Thoracic aorta (tissue), 2 donors: Measurements from ENCODE around the gene WDR1. TPM values are rescaled to one million over a fixed set of nuclear protein-coding genes. Genes with fewer than 3 reads are reported as not detected.

ENCODE experiments used
- ATAC-seq: fragments of 150-250 bp; one replicate; pipeline ENCODE4 v1.8.0; 2017; ENCODE audit warnings: low read depth; ENCODE audit not compliant: insufficient number of reproducible peaks, low FRiP score
- DNase-seq: peaks from one replicate; pipeline ENCODE4 v3.0.0-alpha.2; 2020; ENCODE audit warnings: low spot score
- H3K27ac ChIP-seq, 2 donors: fragments of 200-600 bp; sonication (generic); 1 replicate in 1 of 2; 2 replicates in 1 of 2; pipeline ENCODE4 v1.5.1; 2016; ENCODE audit warnings: mild to moderate bottlenecking in 2 of 2, moderate library complexity in 2 of 2
- H3K27me3 ChIP-seq: fragments of 200-600 bp; sonication (generic); replicated peaks from 2 replicates; pipeline ENCODE4 v1.6.0; 2016; ENCODE audit warnings: mild to moderate bottlenecking; ENCODE audit not compliant: insufficient read depth
- H3K36me3 ChIP-seq: fragments of 200-600 bp; sonication (generic); one replicate; pipeline ENCODE4 v1.5.1; 2016
- H3K4me1 ChIP-seq, 2 donors: fragments of 200-600 bp; sonication (generic); 1 replicate in 1 of 2; 2 replicates in 1 of 2; pipeline versions ENCODE4 v1.5.1 to v1.6.0; 2016; ENCODE audit warnings: low read depth in 2 of 2, mild to moderate bottlenecking in 1 of 2; ENCODE audit not compliant: control insufficient read depth in 1 of 2
- H3K4me3 ChIP-seq: fragments of 200-600 bp; sonication (generic); 2 replicates; pipeline ENCODE4 v1.5.1; 2016; ENCODE audit warnings: mild to moderate bottlenecking
- H3K9me3 ChIP-seq: fragments of 200-600 bp; sonication (generic); 2 replicates; pipeline ENCODE4 v1.5.1; 2016
- CTCF ChIP-seq: fragments of 200-600 bp; sonication (generic); IDR thresholded peaks from one replicate; pipeline ENCODE4 v1.5.1; 2019; ENCODE audit warnings: antibody characterized with exemption
- total RNA-seq, 2 donors: library from RNA; depleted of rRNA; stranded (reverse); fragments of >200 nt; gene quantifications; one replicate each; pipeline versions ENCODE4 v1.1.0 to v1.2.3, GENCODE V29; 2016

WDR1 gene
- total RNA-seq, 2 donors from 2014 or later = 263 to 408 TPM

DNA sequence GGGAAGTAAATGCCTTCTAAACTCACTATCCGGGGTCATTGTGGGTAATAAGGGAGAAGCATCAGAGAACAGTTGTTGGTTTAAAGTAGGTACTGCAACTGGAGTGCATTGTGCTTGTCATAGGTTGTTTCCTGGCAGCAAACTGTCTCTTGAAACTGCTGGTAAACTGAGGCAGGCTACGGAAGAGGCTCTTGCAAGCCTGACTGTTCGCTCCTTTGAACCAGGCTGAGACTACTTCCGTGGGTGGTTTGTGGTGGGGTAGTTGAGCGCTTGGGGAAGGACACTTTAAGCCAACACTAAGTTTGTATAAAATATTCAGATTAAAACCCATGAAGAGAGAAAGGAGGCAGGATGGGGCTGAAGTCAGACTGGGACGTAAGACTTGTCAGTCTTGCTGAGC is 45.2 kb upstream of the WDR1 start:
- no peak for TF ChIP-seq CTCF
- no peaks in the 10 kb centered on the region for H3K36me3 ChIP-seq
- H3K27me3 ChIP-seq = no peaks in the 10 kb centered on the region
- DNase-seq (no peak), ATAC-seq (no peak)
- no peak overlapping the region for H3K27ac ChIP-seq
- no peaks in the 10 kb centered on the region for H3K4me1 ChIP-seq
- H3K9me3 ChIP-seq = no peaks in the 10 kb centered on the region
- H3K4me3 ChIP-seq = no peak overlapping the region

GRCh38 chr4:10161146-10161545 is 44.5 kb upstream of the WDR1 start:
- ATAC-seq (no peak), DNase-seq (no peak)
- Histone ChIP-seq H3K27me3 (no peaks in the 10 kb centered on the region), H3K36me3 (no peaks in the 10 kb centered on the region), H3K9me3 (no peaks in the 10 kb centered on the region), H3K4me1 (no peaks in the 10 kb centered on the region), H3K4me3 (no peak overlapping the region), H3K27ac (no peak overlapping the region)
- no peak for TF ChIP-seq CTCF

DNA sequence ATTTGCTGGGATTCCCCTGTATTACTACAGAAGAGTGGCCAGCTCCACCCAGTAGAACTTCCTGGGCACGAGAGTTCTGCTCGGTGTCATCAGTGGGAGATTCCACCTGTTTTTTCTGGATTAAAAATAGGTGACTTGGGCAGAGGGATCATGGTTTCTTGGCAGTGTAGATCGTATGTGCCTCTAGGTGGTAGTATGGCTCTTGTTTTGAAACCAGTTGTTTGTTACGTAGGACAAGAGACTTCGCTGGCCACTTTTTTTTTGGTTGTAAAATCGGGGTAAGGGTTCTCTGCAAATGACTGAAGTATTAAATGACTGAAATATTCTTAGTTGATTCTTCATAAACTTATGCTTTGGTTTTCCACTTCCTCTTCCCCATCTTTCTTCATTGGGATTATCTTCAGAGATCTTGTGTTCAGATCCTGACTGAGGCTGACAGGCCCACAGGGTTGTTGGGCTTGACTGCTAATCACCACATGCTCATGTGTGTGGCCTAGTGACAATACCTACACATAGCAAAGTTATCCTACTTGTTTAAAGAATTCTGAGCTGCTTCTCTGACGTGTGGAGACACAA is 43.8 kb upstream of the WDR1 start:
- H3K27ac ChIP-seq = no peak overlapping the region
- no peak for TF ChIP-seq CTCF
- H3K27me3 ChIP-seq = no peaks in the 10 kb centered on the region
- no peaks in the 10 kb centered on the region for H3K36me3 ChIP-seq
- DNase-seq (no peak), ATAC-seq (no peak)
- H3K9me3 ChIP-seq = no peaks in the 10 kb centered on the region
- H3K4me3 ChIP-seq = no peak overlapping the region
- H3K4me1 ChIP-seq = no peaks in the 10 kb centered on the region

GRCh38 chr4:10159671-10160070 is 43.1 kb upstream of the WDR1 start:
- TF ChIP-seq CTCF = no peak
- H3K36me3 ChIP-seq = no peaks in the 10 kb centered on the region

GRCh38 chr4:10158333-10158942 is 41.8 kb upstream of the WDR1 start:
- no peak overlapping the region for H3K27ac ChIP-seq

More at GRCh38 chr4:10159671-10160070, 43.1 kb upstream of the WDR1 start:
- Histone ChIP-seq H3K4me1 (no peaks in the 10 kb centered on the region), H3K4me3 (no peak overlapping the region), H3K27ac (no peak overlapping the region), H3K9me3 (no peaks in the 10 kb centered on the region), H3K27me3 (no peaks in the 10 kb centered on the region)
- DNase-seq = no peak
- ATAC-seq = no peak

More at GRCh38 chr4:10158333-10158942, 41.8 kb upstream of the WDR1 start:
- H3K9me3 ChIP-seq = no peaks in the 10 kb centered on the region
- H3K4me1 ChIP-seq = no peaks in the 10 kb centered on the region
- no peaks in the 10 kb centered on the region for H3K36me3 ChIP-seq
- DNase-seq (no peak), ATAC-seq (no peak)
- H3K4me3 ChIP-seq = no peak overlapping the region
- H3K27me3 ChIP-seq = no peaks in the 10 kb centered on the region
- TF ChIP-seq CTCF = no peak
